H1 (cell line): ENCODE measurements around the gene TMSB15C. TPM values are rescaled to one million over a fixed set of nuclear protein-coding genes. Genes with fewer than 3 reads are reported as not detected.

Experiments
- CTCF ChIA-PET: fragments of 300-600 bp; sonication (Branson Sonifier 250); formaldehyde crosslinking; loops from one replicate; lab custom pipeline; 2021; ENCODE audit not compliant: partially characterized antibody; lab: Charles Lee
- POLR2A ChIA-PET: fragments of 300-600 bp; sonication (Branson Sonifier 250); formaldehyde crosslinking; loops from one replicate; lab custom pipeline; 2021; ENCODE audit warnings: inconsistent platforms; ENCODE audit not compliant: partially characterized antibody; lab: Charles Lee
- DNase-seq, 2 experiments: peaks; one replicate each; pipeline versions ENCODE4 v3.0.0 to v3.0.0-alpha.2; 2010 to 2022; ENCODE audit warnings: low spot score in 2 of 2, low read depth in 1 of 2, mixed read lengths in 1 of 2
- FAIRE-seq: peaks from 2 replicates; lab custom pipeline; 2011; peaks lifted over from hg19 to GRCh38; lab: Jason Lieb, UNC
- H2AFZ ChIP-seq: 2 replicates; pipeline ENCODE4 v1.8.1; 2012; ENCODE audit warnings: low read length, inconsistent platforms
- H2AK5ac ChIP-seq: 2 replicates; pipeline ENCODE4 v1.6.1; 2013; ENCODE audit warnings: low read depth, low read length
- H2BK120ac ChIP-seq: replicated peaks from 2 replicates; pipeline ENCODE3; 2013; ENCODE audit warnings: low read depth, low read length, inconsistent platforms
- H2BK12ac ChIP-seq: 2 replicates; pipeline ENCODE4 v1.6.1; 2013; ENCODE audit warnings: low read depth, low read length
- H2BK15ac ChIP-seq: 2 replicates; pipeline ENCODE4 v1.6.1; 2013; ENCODE audit warnings: low read length
- H2BK20ac ChIP-seq: 2 replicates; pipeline ENCODE4 v1.6.1; 2013; ENCODE audit warnings: low read length
- H2BK5ac ChIP-seq: 2 replicates; pipeline ENCODE4 v1.6.1; 2013; ENCODE audit warnings: low read depth, low read length
- H3K14ac ChIP-seq: 2 replicates; pipeline ENCODE4 v1.6.1; 2013; ENCODE audit warnings: inconsistent platforms; ENCODE audit not compliant: insufficient read length
- H3K18ac ChIP-seq: 2 replicates; pipeline ENCODE4 v1.6.1; 2013; ENCODE audit warnings: low read length; ENCODE audit errors: extremely low read depth
- H3K23ac ChIP-seq: 2 replicates; pipeline ENCODE4 v1.6.1; 2013; ENCODE audit warnings: inconsistent platforms; ENCODE audit not compliant: insufficient read length
- H3K23me2 ChIP-seq: 2 replicates; pipeline ENCODE4 v1.6.1; 2013; ENCODE audit warnings: low read depth, low read length
- H3K27ac ChIP-seq: 2 replicates; pipeline ENCODE4 v1.6.1; 2011; ENCODE audit warnings: low read depth, low read length, inconsistent platforms
- H3K27me3 ChIP-seq, 4 experiments: replicated peaks in 1 of 4; 1 replicate in 1 of 4; 2 replicates in 3 of 4; pipeline versions ENCODE4 v1.6.1 to v1.8.1; 2011 to 2013; ENCODE audit warnings: low read length in 3 of 4, mild to moderate bottlenecking in 3 of 4, inconsistent platforms in 2 of 4, mixed read lengths in 2 of 4, moderate library complexity in 1 of 4; ENCODE audit not compliant: control insufficient read depth in 3 of 4, insufficient read depth in 3 of 4; ENCODE audit errors: extremely low read depth in 1 of 4
- H3K36me3 ChIP-seq, 4 experiments: 2 replicates each; pipeline versions ENCODE4 v1.6.1 to v1.8.1; 2011 to 2013; ENCODE audit warnings: mild to moderate bottlenecking in 4 of 4, low read length in 3 of 4, moderate library complexity in 2 of 4, control low read depth in 1 of 4, inconsistent platforms in 1 of 4; ENCODE audit not compliant: insufficient read depth in 4 of 4, control insufficient read depth in 2 of 4
- H3K4ac ChIP-seq: replicated peaks from 2 replicates; pipeline ENCODE3; 2013; ENCODE audit warnings: low read length, low read depth, mixed read lengths, inconsistent platforms; ENCODE audit not compliant: insufficient read length
- H3K4me1 ChIP-seq, 4 experiments: replicated peaks in 1 of 4; 1 replicate in 1 of 4; 2 replicates in 3 of 4; pipeline versions ENCODE4 v1.6.1 to v1.8.1; 2011 to 2013; ENCODE audit warnings: low read length in 3 of 4, inconsistent platforms in 2 of 4, mixed read lengths in 1 of 4; ENCODE audit not compliant: insufficient read depth in 4 of 4, control insufficient read depth in 3 of 4
- H3K4me2 ChIP-seq, 2 experiments: 2 replicates each; pipeline versions ENCODE4 v1.6.1 to v1.8.1; 2011 to 2013; ENCODE audit warnings: low read depth in 2 of 2, low read length in 2 of 2, control low read depth in 1 of 2, inconsistent platforms in 1 of 2, mild to moderate bottlenecking in 1 of 2; ENCODE audit not compliant: insufficient read depth in 1 of 2
- H3K4me3 ChIP-seq, 4 experiments: fragments of 200-600, 300-600 bp in 1 of 4; sonication (generic), shearing (Covaris generic), sonication (Bioruptor Twin) in 1 of 4; 2 replicates each; pipeline versions ENCODE4 v1.5.1 to v1.8.1; 2011 to 2016; ENCODE audit warnings: low read length in 4 of 4, low read depth in 3 of 4, control low read depth in 2 of 4, inconsistent platforms in 2 of 4, mild to moderate bottlenecking in 2 of 4, mixed read lengths in 1 of 4, moderate library complexity in 1 of 4; ENCODE audit not compliant: insufficient read depth in 2 of 4; ENCODE audit errors: extremely low read depth in 1 of 4
- H3K56ac ChIP-seq: replicated peaks from 2 replicates; pipeline ENCODE3; 2013; ENCODE audit warnings: low read depth, mild to moderate bottlenecking, mixed read lengths, low read length, inconsistent platforms; ENCODE audit not compliant: insufficient read length
- H3K79me1 ChIP-seq: 2 replicates; pipeline ENCODE4 v1.6.1; 2013; ENCODE audit warnings: low read depth, low read length, control low read depth
- H3K79me2 ChIP-seq, 2 experiments: 2 replicates each; pipeline versions ENCODE4 v1.6.1 to v1.8.1; 2012 to 2013; ENCODE audit warnings: low read length in 2 of 2, mild to moderate bottlenecking in 2 of 2, inconsistent platforms in 1 of 2; ENCODE audit not compliant: insufficient read depth in 2 of 2, control insufficient read depth in 1 of 2
- H3K9ac ChIP-seq, 4 experiments: replicated peaks in 1 of 4; 1 replicate in 1 of 4; 2 replicates in 3 of 4; pipeline versions ENCODE4 v1.6.1 to v1.8.1; 2011 to 2013; ENCODE audit warnings: low read depth in 3 of 4, low read length in 3 of 4, control low read depth in 2 of 4, mild to moderate bottlenecking in 2 of 4, moderate library complexity in 2 of 4, inconsistent platforms in 1 of 4; ENCODE audit errors: extremely low read depth in 1 of 4
- H3K9me3 ChIP-seq, 2 experiments: 2 replicates each; pipeline versions ENCODE4 v1.6.1 to v1.8.1; 2012 to 2013; ENCODE audit warnings: mild to moderate bottlenecking in 2 of 2, moderate library complexity in 2 of 2, control low read depth in 1 of 2, inconsistent platforms in 1 of 2, low read depth in 1 of 2, low read length in 1 of 2, mixed read lengths in 1 of 2; ENCODE audit not compliant: insufficient read depth in 2 of 2
- H4K20me1 ChIP-seq, 2 experiments: replicated peaks in 1 of 2; 2 replicates each; pipeline versions ENCODE3 to v1.8.1; 2011 to 2013; ENCODE audit warnings: inconsistent platforms in 2 of 2, low read length in 2 of 2, mild to moderate bottlenecking in 1 of 2; ENCODE audit not compliant: insufficient read depth in 2 of 2, control insufficient read depth in 1 of 2
- H4K5ac ChIP-seq: 2 replicates; pipeline ENCODE4 v1.6.1; 2013; ENCODE audit warnings: low read length, low read depth, mixed read lengths, inconsistent platforms; ENCODE audit not compliant: insufficient read length
- H4K8ac ChIP-seq: 2 replicates; pipeline ENCODE4 v1.8.0; 2013; ENCODE audit warnings: mild to moderate bottlenecking, moderate library complexity, low read length, inconsistent platforms; ENCODE audit not compliant: insufficient read depth; ENCODE audit errors: extremely low read depth
- H4K91ac ChIP-seq: replicated peaks from 2 replicates; pipeline ENCODE3; 2013; ENCODE audit warnings: low read length, mixed read lengths, inconsistent platforms; ENCODE audit not compliant: insufficient read length
- BRCA1 ChIP-seq: IDR thresholded peaks from 2 replicates; pipeline ENCODE4 v1.6.1; 2012; ENCODE audit warnings: low read depth, low read length, improper control_type of control experiment
- CEBPB ChIP-seq: IDR thresholded peaks from 2 replicates; pipeline ENCODE4 v1.6.1; 2012; ENCODE audit warnings: low read depth, low read length
- CHD1 ChIP-seq: IDR thresholded peaks from 2 replicates; pipeline ENCODE4 v1.6.1; 2012; ENCODE audit warnings: low read depth, low read length, improper control_type of control experiment
- GTF2F1 ChIP-seq: IDR thresholded peaks from 2 replicates; pipeline ENCODE4 v1.6.1; 2012; ENCODE audit warnings: low read depth, low read length, improper control_type of control experiment, borderline replicate concordance
- NANOG ChIP-seq: IDR thresholded peaks from 2 replicates; pipeline ENCODE4 v1.6.1; 2011; ENCODE audit warnings: low read length, low read depth, mild to moderate bottlenecking, inconsistent platforms; ENCODE audit not compliant: insufficient read depth, poor library complexity, severe bottlenecking
- RXRA ChIP-seq: IDR thresholded peaks from 2 replicates; pipeline ENCODE4 v1.6.1; 2011; ENCODE audit warnings: low read depth, mild to moderate bottlenecking, low read length, moderate library complexity; ENCODE audit not compliant: insufficient read depth
- SP1 ChIP-seq: IDR thresholded peaks from 2 replicates; pipeline ENCODE4 v1.6.1; 2011; ENCODE audit warnings: low read depth, low read length
- SP4 ChIP-seq: IDR thresholded peaks from 2 replicates; pipeline ENCODE4 v1.6.1; 2012; ENCODE audit warnings: low read length, inconsistent platforms
- YY1 ChIP-seq: IDR thresholded peaks from 2 replicates; pipeline ENCODE4 v1.6.1; 2011; ENCODE audit warnings: low read depth, mild to moderate bottlenecking, low read length
- WGBS, 2 experiments: shearing (Covaris generic) in 1 of 2; methylation state at CpG; one replicate each; pipeline versions ENCODE4 v1.1.6 to v1.1.7; 2013 to 2015; ENCODE audit warnings: low lambda C conversion rate in 2 of 2, mixed read lengths in 2 of 2, inconsistent platforms in 1 of 2, low coverage in 1 of 2, missing lambda C conversion rate in 1 of 2; ENCODE audit not compliant: insufficient replicate concordance in 2 of 2, insufficient coverage in 1 of 2, insufficient read length in 1 of 2; ENCODE audit errors: extremely low coverage in 1 of 2, missing lambda C conversion rate in 1 of 2; 5-methylcytosine and 5-hydroxymethylcytosine counted together
- polyA plus RNA-seq, 7 experiments: library from polyadenylated mRNA; depleted of rRNA in 3 of 7; stranded (reverse) in 5 of 7; unstranded in 2 of 7; fragments of >200 nt in 5 of 7; fragments of 200-250 nt in 2 of 7; gene quantifications; 1 replicate in 5 of 7; 2 replicates in 1 of 7; 4 replicates in 1 of 7; pipeline versions ENCODE4 v1.2.1 to v1.2.3, GENCODE V29; 2011 to 2013; ENCODE audit warnings: missing spikeins in 2 of 7, mixed read lengths in 2 of 7
- total RNA-seq: library from RNA; stranded (reverse); fragmentation: NEBNext Ultra II Directional; extraction: Animal tissue kit (Norgen Biotek cat#: 25700); gene quantifications from 2 replicates; pipeline ENCODE4 v1.2.1, GENCODE V29; 2021
- TF ChIP-seq, protein P1 (sequence below): IDR thresholded peaks from 2 replicates; pipeline ENCODE4 v1.6.1; 2012; ENCODE audit warnings: low read length, inconsistent platforms

The TMSB15C gene
- total and polyA plus RNA-seq, 2 of the 8 experiments (the other 6 are each of a cell fraction or from before 2014, with no cell fraction given): 1.5 to 2.6 TPM

DNA sequence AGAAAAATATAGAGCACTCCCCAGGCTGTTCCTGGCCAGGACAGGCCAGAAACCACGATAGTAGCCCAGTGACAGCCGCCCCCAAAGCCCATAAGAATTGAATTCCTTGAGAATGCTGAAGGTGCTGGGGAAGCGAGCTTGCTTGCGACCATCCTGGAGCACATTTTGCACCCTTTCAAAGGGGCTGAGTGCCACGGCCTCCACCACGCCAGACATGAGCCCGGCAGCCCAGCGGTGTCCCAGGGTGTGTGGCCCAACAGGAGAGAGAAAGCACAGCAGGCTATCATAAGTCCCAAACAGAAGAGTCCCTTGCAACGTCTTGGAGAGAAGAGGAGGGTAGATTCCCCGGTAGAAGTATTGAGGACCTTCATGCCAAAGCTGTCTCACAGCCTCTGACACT, 28.6 kb upstream of the TMSB15C start:
- H3K79me1 ChIP-seq: no peaks in the 10 kb centered on the region
- H3K4me3 ChIP-seq: no peak overlapping the region
- 90% methylated on average over 7 of the region's 10 CpGs; no CpG with 5 or more reads in 1 of the 2 experiments for WGBS, 2 experiments
- H3K56ac ChIP-seq: no peak overlapping the region
- ChIA-PET POLR2A (no interaction called here), CTCF (interaction anchor here (0.6 to 1.2 kb wide), 2 partner anchors 8 to 21 kb away, joined by 3 to 4 read pairs; no protein-coding TSS in a partner anchor)
- H3K36me3 ChIP-seq: no peaks in the 10 kb centered on the region
- no peak overlapping the region for H2AFZ ChIP-seq
- H3K4me1 ChIP-seq: no peaks in the 10 kb centered on the region
- no peak overlapping the region for H2BK5ac ChIP-seq
- no peaks in the 10 kb centered on the region for H3K79me2 ChIP-seq
- H3K9me3 ChIP-seq: no peaks in the 10 kb centered on the region
- H3K27me3 ChIP-seq: no peaks in the 10 kb centered on the region
- H2BK12ac ChIP-seq: no peak overlapping the region
- H2AK5ac ChIP-seq: no peak overlapping the region
- FAIRE-seq (no peak), DNase-seq (no peak)
- no peaks in the 10 kb centered on the region for H3K23me2 ChIP-seq
- H3K27ac ChIP-seq: no peak overlapping the region
- H3K4ac ChIP-seq: no peak overlapping the region
- no peak overlapping the region for H3K18ac ChIP-seq
- no peak overlapping the region for H4K8ac ChIP-seq
- no peak overlapping the region for H2BK20ac ChIP-seq
- no peak overlapping the region for H3K4me2 ChIP-seq
- no peak overlapping the region for H4K91ac ChIP-seq
- H2BK120ac ChIP-seq: no peak overlapping the region
- no peak overlapping the region for H3K23ac ChIP-seq
- H3K9ac ChIP-seq: no peak overlapping the region
- H4K5ac ChIP-seq: no peak overlapping the region
- H3K14ac ChIP-seq: no peak overlapping the region
- no peaks in the 10 kb centered on the region for H4K20me1 ChIP-seq
- no peak overlapping the region for H2BK15ac ChIP-seq
- TF ChIP-seq NANOG (no peak), GTF2F1 (no peak), CEBPB (no peak), YY1 (no peak), CHD1 (no peak), SP4 (no peak), SP1 (no peak), BRCA1 (no peak), RXRA (no peak)
- TF ChIP-seq, protein P1, sequence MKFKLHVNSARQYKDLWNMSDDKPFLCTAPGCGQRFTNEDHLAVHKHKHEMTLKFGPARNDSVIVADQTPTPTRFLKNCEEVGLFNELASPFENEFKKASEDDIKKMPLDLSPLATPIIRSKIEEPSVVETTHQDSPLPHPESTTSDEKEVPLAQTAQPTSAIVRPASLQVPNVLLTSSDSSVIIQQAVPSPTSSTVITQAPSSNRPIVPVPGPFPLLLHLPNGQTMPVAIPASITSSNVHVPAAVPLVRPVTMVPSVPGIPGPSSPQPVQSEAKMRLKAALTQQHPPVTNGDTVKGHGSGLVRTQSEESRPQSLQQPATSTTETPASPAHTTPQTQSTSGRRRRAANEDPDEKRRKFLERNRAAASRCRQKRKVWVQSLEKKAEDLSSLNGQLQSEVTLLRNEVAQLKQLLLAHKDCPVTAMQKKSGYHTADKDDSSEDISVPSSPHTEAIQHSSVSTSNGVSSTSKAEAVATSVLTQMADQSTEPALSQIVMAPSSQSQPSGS: no peak
